Stimulated activated CD4-positive, alpha-beta T cell treated with anti-CD3 and anti-CD28 coated beads, TNF-alpha, amount 100 ng/mL, for 1 hour (primary cell): ENCODE results near the gene ATG4A.

Source experiments
- DNase-seq, 3 donors: peaks; one replicate each; pipeline ENCODE4 v3.0.0-alpha.2; 2020; ENCODE audit warnings: low read depth in 3 of 3, low spot score in 1 of 3

ATG4A gene

GRCh38 chrX:108121291-108121690 lies 29.7 kb downstream of the ATG4A start:
- DNase-seq: no peak

DNA sequence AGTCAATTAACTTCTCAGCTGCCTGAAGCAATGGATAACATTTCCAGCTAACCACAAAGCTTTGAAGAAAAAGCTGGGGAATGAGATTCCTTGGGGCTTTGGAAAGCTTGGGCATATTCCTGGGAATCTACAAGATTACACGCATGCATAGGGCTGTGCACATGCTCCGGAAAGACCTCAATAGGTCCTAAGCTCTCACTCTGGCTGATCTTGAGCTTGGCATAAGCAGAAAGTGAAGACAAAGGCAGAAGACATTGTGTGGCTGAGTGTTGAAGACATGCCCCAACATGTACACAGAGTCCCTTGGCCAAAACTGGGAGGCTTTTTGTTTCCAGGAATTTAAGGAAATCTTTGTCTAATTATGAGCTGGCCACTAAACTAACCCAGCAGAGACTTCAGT lies 31.2 kb downstream of the ATG4A start:
- no peak for DNase-seq

DNA sequence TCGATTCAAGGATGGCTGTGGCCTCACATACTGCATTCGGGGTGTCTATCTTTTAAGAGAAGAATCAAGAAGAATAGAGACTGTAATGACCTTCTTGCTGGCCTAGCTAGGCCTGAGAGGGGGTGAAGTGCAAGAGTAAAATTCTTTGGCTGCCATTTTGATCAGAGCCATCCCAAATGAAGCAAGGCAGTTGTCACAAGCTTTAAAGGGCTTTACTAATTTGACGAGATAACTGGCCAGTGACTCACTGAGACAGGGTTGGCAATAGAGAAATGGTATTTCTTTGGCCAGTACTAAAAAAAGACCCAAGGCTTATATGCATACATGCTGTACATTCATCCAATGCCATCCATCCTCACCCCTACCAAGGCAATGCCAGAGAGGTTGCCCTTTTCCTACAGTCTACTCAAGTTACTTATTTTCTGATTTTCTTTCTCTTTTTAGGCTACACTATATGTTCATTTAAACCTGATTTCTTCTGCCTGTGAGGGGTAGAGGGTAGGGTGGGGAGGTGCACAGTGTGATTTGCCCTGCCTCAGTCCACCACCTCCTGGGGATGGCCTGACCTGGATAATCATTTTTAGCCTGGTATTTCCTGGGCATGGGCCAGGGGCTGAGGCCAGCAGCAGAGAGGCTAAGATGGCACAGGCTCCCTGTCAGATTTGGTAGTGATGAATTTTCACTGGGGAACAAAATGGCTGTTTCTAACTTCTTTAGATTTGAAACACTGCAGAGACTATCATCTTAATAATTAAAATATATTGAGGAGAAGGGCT lies 32.2 kb downstream of the ATG4A start:
- DNase-seq: no peak

DNA sequence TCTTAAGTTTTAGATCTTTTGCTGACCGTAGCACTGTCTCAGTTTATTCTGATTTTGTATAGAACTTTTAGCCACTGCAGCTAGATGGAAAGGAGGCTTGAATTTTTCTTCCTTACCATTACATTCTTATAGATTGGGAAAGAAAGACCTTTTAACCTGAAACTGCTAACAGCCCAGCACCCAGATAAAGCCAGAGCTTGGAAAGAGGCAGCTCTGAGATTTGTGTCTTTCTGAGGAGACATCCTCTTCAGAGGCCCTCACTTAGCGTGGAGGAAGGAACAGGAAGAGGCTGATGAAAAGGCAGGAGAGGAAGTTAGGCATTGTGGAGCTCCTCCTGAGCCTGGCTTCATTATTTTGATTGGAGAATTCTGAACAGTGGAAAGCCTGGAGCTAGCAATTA lies 35.1 kb downstream of the ATG4A start:
- no peak for DNase-seq

DNA sequence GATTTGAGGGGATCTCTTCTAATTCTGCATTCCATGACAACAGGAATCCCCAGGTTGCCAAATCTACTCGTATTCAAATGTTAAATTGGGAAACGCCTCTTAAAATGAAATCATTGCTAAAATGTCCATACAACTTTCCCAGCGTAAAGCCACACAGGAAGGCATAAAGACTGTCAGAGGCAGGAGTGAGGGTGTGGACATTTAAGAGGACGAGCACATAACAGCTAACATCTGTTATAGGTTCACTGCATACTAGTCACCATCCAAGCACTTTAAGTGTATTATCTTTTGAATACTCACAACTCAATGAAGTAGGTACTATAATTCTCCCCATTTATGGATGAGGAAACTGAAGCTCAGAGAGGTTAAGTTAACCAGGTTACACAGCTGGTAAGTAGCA lies 35.6 kb downstream of the ATG4A start:
- DNase-seq: no peak

DNA sequence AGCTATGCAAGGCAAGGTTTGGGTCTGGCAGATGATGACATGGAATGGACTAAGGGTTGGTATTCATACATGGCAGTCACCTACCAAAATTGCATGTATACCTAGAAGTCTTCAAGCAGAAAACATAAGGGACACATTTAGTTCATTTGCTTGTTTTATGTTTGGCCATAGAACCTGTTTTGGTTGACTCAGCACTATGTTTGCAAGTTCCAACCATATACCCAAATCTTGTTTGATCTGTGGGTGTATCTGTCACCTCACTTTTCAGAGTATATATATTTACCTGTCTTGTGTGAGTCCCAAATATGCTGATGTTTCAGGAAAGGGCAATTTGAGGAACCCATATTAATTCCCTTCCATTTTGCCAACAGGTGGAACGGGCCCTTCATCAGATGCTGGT lies 39.3 kb downstream of the ATG4A start:
- no peak for DNase-seq

DNA sequence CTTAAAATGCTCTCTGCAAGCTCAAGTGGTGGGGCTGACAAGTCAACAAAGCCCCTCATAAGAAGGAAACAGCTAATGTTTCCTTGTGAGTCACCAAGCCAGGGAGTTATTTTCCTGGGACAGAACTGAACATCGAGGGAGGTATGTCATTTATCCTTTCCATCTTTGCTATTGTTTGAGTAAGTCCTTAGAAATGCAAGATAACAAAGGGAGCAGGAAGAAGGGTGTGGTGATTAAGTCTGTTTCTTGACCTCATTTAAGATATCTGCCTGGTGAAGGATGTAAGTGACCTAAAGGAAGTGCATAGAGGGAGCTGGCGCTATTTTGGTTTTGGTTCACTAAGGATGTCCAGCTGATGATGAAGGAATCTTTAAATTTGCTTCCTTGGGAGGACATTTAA lies 39.9 kb downstream of the ATG4A start:
- no peak for DNase-seq

DNA sequence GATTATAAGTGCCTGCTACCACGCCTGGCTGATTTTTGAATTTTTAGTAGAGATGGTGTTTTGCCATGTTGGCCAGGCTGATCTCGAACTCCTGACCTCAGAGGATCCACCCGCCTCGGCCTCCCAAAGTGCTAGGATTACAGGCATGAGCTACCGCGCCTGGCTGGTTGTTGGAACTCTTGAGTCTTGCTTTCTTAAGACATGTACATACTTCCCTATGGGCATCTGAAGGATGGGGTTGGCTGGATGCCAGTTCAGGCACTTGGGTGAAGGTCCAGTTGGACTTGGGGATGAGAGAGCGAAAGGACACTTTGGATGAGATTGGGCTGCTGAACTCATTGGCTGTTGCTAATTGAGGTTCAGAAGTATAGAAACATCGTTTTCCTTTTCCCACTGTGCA lies 40.5 kb downstream of the ATG4A start:
- DNase-seq: no peak

DNA sequence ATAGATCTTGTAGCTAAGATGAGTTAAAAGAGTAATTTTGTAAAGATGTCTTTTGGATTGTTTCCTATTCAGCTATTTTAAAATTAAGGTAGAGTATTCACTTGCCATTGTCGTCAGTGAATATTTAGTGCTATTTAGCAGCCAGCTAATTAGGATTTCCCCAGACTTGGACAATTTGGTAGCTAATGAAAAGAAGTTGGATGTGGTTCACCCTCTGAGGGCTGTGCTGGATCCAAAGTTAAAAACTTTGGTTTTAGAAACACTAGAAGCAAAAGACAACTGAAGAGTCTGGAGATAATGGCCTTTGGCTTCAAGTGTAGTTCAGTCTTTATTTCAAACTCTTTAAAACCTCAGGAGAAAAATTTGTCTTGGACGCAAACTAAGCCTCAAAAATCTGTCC lies 41.3 kb downstream of the ATG4A start:
- DNase-seq: no peak

GRCh38 chrX:108134724-108135123 lies 43.1 kb downstream of the ATG4A start:
- DNase-seq: no peak

DNA sequence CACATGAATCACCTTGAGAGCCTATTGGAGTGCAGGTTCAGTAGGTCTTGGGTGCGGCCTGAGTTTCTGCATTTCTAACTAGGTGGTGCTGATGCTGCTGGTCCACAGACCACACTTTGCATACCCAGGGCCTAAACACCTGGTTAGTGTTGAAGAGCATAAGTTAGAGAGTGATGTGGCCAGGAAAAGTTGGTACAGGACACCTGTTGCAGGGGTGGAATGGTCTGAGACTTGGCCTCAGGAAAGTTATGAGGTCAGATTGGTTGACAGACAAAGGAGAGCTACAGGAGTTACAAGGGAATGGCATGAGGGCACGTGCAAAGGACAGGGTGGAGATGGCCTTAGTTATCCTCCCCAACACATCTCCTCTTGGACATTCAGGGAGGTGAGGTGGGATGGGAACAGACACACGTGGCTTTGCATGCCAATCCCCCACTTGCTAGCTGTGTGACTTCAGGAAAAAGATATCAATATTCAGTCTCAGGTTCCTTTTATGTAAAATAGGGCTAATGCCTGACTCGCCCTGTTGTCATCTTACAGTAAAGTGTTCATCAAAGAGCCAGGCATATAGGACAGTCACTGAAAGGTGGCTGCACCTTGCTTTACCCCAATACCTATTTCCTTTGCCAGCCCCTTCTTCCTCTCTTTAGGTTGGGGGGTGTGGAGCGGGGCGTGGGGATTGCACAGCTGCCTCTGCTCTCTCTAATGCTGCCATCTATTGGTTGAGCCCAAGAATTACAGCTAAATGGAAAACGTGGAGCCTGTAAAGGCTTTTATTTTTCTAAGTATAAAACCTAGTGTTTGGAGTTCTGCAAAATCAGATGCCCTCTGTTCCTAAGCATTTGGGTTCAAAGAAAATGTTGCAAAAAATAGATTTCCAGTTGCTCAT lies 47.5 kb downstream of the ATG4A start:
- no peak for DNase-seq

DNA sequence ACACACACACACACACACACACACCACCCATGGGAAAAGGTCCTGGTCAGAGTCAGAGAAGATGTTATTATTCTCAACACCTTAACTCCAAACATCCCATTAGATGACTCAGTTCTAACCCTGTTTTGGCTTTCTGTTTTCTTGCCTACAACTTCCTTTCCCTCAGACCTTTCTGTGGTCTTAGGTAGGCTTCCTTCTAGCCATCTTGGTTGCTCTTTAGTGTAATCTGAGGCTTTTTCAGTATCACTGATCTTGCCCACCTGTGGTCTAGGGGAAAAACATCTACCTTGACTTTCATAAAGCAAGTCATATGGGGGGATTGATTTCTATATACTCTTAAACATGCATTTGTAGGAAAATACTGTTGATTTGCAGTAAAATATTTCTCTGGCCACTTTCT lies 56.9 kb downstream of the ATG4A start:
- DNase-seq: no peak

DNA sequence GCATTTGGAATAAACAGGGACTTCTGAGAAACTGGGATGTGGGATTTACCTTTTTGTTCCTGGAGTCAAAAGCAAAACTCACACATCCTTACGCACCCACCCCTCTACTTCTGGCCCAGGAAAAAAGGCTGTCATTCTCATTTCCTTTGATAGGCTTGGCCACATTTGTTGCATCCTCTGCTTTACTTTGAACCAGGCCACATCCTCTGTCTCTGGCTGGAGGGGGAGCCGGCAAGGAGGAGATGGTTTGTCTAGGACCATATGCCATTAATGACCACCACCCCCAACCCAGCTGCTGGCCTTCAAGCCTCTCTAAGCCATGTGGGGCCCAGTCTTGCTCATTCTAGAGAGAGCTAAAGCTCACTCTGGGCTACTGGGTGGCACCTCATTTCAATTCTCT lies 64.5 kb downstream of the ATG4A start:
- no peak for DNase-seq

- DNase-seq: no peak
Measured at GRCh38 chrX:108156934-108157466, 65.4 kb downstream of the ATG4A start.

- DNase-seq: no peak
Measured at GRCh38 chrX:108157628-108158027, 66.0 kb downstream of the ATG4A start.

DNA sequence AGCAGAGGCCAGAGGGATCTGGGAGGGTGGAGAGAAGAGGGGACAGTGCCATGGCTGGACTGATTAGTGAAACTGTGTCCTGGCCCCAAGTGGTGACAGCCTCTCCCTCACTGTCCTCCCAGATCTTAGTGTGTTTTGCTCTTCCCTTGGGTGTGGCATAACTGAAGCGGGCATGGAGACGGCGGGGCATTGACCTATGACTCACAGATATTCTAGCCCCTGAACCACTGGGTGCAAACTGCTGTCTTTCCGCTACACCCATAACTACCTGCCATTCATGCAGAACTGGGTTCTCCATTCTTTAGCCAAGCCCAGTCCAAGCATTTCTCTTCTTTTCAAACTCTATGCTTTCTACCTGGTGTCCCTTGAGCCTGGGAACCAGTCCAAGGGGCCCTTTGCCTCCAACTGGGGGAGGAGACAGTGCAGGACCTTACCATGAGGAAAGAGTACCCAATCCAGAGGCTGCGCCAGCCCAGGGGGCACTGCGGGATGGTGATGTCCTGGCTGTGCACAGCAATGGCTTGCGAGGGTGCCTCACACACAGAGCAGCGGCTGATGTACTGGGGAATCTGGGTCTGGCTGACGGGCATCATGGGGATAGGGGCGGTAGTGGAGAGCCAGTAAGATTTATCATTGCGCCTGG lies 67.6 kb downstream of the ATG4A start:
- no peak for DNase-seq

GRCh38 chrX:108160309-108160708 lies 68.7 kb downstream of the ATG4A start:
- no peak for DNase-seq

GRCh38 chrX:108162265-108162664 lies 70.7 kb downstream of the ATG4A start:
- DNase-seq: no peak

DNA sequence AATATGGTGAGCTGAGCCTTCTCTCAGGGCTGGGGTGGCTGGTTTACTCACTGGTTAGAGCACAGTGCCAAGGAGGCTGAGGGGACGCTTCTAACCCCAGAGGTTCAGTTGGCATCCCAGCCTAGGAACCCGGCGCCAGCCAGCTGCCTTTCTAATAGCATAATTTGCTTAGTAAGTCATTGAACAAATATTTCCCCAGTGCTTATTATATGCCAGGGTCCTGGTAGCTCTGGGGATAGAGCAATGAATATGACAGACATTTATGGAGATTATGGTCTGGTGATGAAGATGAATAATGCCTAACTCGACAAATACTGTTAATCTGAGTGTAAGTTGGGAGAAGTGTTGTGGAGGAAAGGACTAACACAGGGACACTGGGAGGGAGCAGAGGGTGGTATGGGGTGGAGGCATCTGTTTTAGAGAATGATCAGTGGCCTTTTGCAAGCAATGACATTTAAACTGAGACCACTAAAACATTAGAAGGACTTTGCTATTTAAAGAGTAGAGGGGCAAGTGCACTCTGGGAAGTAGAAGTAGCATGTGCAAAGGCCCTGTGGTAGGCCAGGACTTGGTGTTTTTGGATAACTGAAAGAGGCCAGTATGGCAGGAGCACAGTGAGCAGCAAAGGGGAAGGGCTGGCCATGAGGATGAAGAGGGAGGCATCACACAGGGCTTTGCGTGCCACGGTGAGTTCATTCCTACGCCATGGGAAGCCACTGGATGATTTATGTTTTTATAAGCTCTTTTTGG lies 71.9 kb downstream of the ATG4A start:
- DNase-seq: no peak

DNA sequence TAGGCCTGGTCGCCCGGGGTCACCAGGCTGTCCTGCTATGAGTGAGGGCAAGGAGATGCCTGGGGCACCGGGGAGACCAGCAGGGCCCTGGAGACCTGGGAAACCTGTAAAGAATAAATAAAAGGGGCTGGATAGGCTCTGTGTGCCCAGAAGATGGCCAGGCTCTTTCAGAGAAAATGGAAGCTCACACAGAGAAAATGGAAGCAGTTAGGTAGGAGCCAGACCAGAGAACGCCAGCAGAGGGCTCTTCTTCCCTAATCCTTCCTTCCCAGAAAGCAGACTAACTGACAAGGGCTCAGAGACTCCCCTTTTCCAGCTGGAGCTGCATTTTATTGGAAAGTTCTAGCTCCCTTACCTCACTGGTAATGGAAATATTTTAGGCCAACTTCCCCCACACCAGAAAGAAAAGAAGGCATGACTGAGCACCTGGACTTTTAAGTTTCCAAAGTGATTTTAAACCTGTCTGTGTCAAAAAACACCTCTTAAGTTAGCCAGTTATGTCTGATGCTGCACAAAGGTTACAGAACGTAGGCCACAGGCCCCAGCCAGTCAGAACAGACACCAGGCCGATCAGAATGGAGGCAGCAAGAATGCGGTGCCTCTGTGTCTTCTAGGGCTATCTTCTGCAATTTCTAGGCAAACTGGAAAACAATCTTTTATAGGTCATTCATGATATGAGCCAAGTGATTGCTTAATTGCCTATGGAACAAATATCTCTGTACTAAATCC lies 74.0 kb downstream of the ATG4A start:
- no peak for DNase-seq
